SK-N-SH treated with all-trans-retinoic acid at 6 μM for 48 hours (cell line): ENCODE data around the gene ST6GALNAC2.

ENCODE experiments used
- ATAC-seq: fragments of 200-7000 bp; cut with Tn5 transposase; 3 replicates; pipeline ENCODE4 v1.9.1; 2020; ENCODE audit warnings: mild to moderate bottlenecking, moderate library complexity
- BACH2 ChIP-seq: fragments of 250-450 bp; sonication (Bioruptor Pico); IDR thresholded peaks from 2 replicates; pipeline ENCODE4 v1.9.0; 2021; ENCODE audit warnings: mild to moderate bottlenecking, borderline replicate concordance
- CSDC2 ChIP-seq: fragments of 250-450 bp; sonication (Bioruptor Pico); IDR thresholded peaks from 2 replicates; pipeline ENCODE4 v1.5.0; 2020; ENCODE audit warnings: mild to moderate bottlenecking, moderate library complexity
- ESRRG ChIP-seq: fragments of 250-450 bp; sonication (Bioruptor Pico); IDR thresholded peaks from 2 replicates; pipeline ENCODE4 v1.6.1; 2021; ENCODE audit warnings: mild to moderate bottlenecking
- GLIS3 ChIP-seq: fragments of 250-450 bp; sonication (Bioruptor Pico); IDR thresholded peaks from 2 replicates; pipeline ENCODE4 v1.5.0; 2020; ENCODE audit warnings: mild to moderate bottlenecking, moderate library complexity
- ISL1 ChIP-seq: fragments of 250-450 bp; sonication (Bioruptor Pico); IDR thresholded peaks from 2 replicates; pipeline ENCODE4 v2.1.2; 2022; ENCODE audit warnings: mild to moderate bottlenecking, moderate library complexity
- OSR1 ChIP-seq: fragments of 250-450 bp; sonication (Bioruptor Pico); IDR thresholded peaks from 2 replicates; pipeline ENCODE4 v1.8.0; 2022; ENCODE audit warnings: moderate library complexity, mild to moderate bottlenecking, inconsistent platforms
- PPARA ChIP-seq: fragments of 250-450 bp; sonication (Bioruptor Pico); IDR thresholded peaks from 2 replicates; pipeline ENCODE4 v1.5.0; 2020; ENCODE audit warnings: mild to moderate bottlenecking, borderline replicate concordance
- SNAI2 ChIP-seq: fragments of 250-450 bp; sonication (Bioruptor Pico); IDR thresholded peaks from 2 replicates; pipeline ENCODE4 v1.5.0; 2020; ENCODE audit warnings: mild to moderate bottlenecking, moderate library complexity
- TCF4 ChIP-seq: fragments of 250-450 bp; sonication (Bioruptor Pico); IDR thresholded peaks from 2 replicates; pipeline ENCODE4 v1.8.0; 2021; ENCODE audit warnings: mild to moderate bottlenecking, moderate library complexity, borderline replicate concordance
- TOX ChIP-seq: fragments of 250-450 bp; sonication (Bioruptor Pico); IDR thresholded peaks from 2 replicates; pipeline ENCODE4 v1.8.0; 2021; ENCODE audit warnings: mild to moderate bottlenecking, moderate library complexity, borderline replicate concordance
- ZC3H10 ChIP-seq: fragments of 250-450 bp; sonication (Bioruptor Pico); IDR thresholded peaks from 2 replicates; pipeline ENCODE4 v1.5.1; 2021; ENCODE audit warnings: mild to moderate bottlenecking, moderate library complexity
- ZFP3 ChIP-seq: fragments of 250-450 bp; sonication (Bioruptor Pico); IDR thresholded peaks from 2 replicates; pipeline ENCODE4 v1.5.0; 2020; ENCODE audit warnings: mild to moderate bottlenecking, moderate library complexity
- ZNF565 ChIP-seq: fragments of 450-650 bp; formaldehyde crosslinking; conservative IDR thresholded peaks from 2 replicates; pipeline ENCODE4 v1.5.0; 2020; ENCODE audit warnings: low read depth, mild to moderate bottlenecking, moderate library complexity
- ZNF70 ChIP-seq: fragments of 450-650 bp; formaldehyde crosslinking; IDR thresholded peaks from 2 replicates; pipeline ENCODE4 v1.5.0; 2020; ENCODE audit warnings: mild to moderate bottlenecking, moderate library complexity
- ZNF8 ChIP-seq: fragments of 450-650 bp; formaldehyde crosslinking; IDR thresholded peaks from 2 replicates; pipeline ENCODE4 v1.5.0; 2020; ENCODE audit warnings: mild to moderate bottlenecking, moderate library complexity
- TF ChIP-seq, protein P1 (sequence below): fragments of 250-450 bp; sonication (Bioruptor Pico); IDR thresholded peaks from 2 replicates; pipeline ENCODE4 v1.5.1; 2020; ENCODE audit warnings: low read depth, mild to moderate bottlenecking, moderate library complexity
- TF ChIP-seq, protein P2 (sequence below): fragments of 250-450 bp; sonication (Bioruptor Pico); IDR thresholded peaks from 2 replicates; pipeline ENCODE4 v1.8.0; 2020; ENCODE audit warnings: mild to moderate bottlenecking, moderate library complexity, borderline replicate concordance
- TF ChIP-seq, protein P3 (sequence below): fragments of 250-450 bp; sonication (Bioruptor Pico); IDR thresholded peaks from 2 replicates; pipeline ENCODE4 v1.8.0; 2021; ENCODE audit warnings: low read depth, mild to moderate bottlenecking, moderate library complexity, borderline replicate concordance
- TF ChIP-seq, protein P4 (sequence below): fragments of 250-450 bp; sonication (Bioruptor Pico); IDR thresholded peaks from 2 replicates; pipeline ENCODE4 v1.5.0; 2020; ENCODE audit warnings: mild to moderate bottlenecking, moderate library complexity
- TF ChIP-seq, protein P5 (sequence below): fragments of 250-450 bp; sonication (Bioruptor Pico); IDR thresholded peaks from 2 replicates; pipeline ENCODE4 v1.5.1; 2021; ENCODE audit warnings: mild to moderate bottlenecking, moderate library complexity

ST6GALNAC2 gene

DNA sequence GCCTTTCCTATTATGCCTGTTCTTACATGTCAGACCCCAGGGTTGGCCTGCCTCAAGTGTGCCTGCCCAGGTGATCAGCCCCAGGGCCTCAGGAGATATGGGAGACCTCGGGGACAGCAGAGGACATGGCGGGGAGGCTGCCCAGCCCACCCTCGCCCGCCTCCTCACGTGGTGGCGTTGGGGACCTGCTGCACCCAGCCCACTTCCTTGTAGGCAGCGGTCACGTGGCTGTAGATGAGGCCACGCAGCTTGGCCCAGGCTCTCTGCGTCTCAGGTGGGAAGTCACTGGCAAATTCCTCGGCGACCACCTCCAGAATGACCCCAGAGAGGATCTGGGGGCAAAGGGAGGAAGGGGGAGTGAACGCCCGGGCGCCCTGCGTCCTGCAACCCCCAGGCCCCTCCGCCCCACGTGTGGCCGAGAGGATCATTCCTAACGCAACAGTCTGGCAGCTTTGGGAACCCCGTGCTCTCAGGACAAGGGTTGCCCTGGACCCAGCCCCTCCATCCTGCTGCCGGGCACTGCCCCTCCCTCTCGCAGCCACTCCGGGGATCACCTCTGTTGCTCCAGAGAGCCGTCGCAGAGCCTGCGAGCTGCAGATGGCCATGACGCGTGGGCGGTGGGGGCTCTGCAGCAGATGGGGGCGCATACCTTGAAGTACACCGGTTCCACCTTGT lies 54.7 kb downstream of the ST6GALNAC2 start (continued):
- TF ChIP-seq ZNF70 (CRISPR knock-in tag) (no peak), GLIS3 (CRISPR knock-in tag) (no peak), TCF4 (no peak)
- TF ChIP-seq, protein P1, sequence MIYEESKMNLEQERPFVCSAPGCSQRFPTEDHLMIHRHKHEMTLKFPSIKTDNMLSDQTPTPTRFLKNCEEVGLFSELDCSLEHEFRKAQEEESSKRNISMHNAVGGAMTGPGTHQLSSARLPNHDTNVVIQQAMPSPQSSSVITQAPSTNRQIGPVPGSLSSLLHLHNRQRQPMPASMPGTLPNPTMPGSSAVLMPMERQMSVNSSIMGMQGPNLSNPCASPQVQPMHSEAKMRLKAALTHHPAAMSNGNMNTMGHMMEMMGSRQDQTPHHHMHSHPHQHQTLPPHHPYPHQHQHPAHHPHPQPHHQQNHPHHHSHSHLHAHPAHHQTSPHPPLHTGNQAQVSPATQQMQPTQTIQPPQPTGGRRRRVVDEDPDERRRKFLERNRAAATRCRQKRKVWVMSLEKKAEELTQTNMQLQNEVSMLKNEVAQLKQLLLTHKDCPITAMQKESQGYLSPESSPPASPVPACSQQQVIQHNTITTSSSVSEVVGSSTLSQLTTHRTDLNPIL (CRISPR knock-in tag), result no peak

DNA sequence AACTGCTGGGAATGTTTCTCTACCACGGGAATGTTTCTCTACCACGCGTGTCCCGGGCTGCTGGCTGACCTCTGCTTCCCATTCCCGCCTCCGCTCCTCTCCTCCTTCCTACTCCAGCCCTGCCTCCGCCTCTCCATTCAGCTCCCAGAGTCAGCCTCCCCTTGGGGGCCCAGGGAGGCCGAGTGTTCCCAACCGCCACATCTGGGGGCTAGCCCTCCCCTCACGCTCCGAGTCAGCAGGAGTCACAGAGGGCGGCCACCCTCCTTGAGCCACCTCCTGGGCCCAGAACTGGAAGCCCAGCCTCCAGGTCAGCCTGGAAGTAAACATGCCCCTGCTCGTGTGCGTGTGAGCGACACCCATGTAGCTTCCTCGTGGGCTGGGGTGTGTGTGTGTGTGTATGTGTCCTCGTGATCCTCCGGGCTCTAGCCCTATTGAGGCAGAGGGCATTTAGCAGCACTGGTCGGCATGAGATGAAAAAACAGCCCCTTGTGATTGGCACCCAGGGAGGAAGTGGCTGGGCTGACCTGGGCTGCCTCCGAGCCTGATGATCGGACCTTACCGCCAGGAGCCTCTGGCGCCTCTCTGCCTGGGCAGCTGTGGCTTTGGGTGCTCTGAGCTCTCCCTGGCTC lies 55.5 kb downstream of the ST6GALNAC2 start:
- ATAC-seq, result no peak
- TF ChIP-seq ZNF70 (CRISPR knock-in tag) (no peak), BACH2 (CRISPR knock-in tag) (0 out of 2 replicates have a peak, but pooled peaks have one; percentile 4), ZC3H10 (CRISPR knock-in tag) (no peak), GLIS3 (CRISPR knock-in tag) (no peak)

DNA sequence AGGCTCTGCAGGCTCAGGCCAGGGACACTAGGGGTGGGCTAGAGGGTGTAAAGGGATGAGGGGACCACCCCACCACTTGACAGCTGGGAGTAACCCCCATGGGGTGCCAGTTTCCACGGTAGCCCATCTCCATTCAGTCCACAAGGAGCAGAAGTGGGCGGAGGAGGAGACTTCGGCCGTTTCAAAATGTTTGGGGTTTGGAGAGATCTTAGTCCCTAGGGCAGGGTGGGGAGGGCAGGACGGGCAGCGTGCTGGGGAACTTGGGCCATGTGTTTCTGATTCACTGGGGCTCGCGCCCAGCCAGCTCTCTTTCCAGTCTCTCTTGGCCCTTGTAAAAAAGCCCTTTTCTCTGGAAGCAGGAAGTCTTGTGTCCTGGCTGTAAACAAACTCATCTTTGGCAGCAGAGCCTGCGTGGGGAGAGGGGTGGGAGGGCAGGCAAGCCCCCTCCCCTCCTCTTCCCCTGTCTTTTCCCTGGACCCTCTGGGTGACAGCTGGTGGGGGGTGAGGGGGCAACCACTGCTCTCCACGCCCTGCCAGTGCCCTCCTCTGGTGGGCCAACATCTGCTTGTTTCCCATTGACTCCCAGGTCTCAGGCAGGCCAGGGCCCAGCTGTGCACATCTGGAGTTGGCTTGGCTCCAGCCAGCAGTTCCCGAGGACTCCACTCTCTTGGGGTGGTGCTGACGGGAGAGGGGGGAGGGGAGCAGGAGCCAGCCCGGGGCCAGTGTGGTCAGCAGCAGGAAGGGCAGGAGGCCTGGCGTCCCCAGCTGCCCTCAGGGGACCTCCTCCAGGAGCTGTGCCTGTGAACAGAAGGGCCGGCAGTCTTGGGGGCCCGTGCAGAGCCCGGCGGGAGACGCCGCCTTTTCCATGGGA lies 56.2 kb downstream of the ST6GALNAC2 start:
- ATAC-seq, result peak; percentile 79
- TF ChIP-seq ZNF70 (CRISPR knock-in tag) (no peak; the same call in 1 of the 2 replicates), OSR1 (CRISPR knock-in tag) (no peak), TOX (CRISPR knock-in tag) (no peak), ZNF8 (CRISPR knock-in tag) (no peak), ESRRG (CRISPR knock-in tag) (no peak), ZC3H10 (CRISPR knock-in tag) (no peak), ISL1 (CRISPR knock-in tag) (no peak), ZNF565 (peak; percentile 61; the same call in 1 of the 2 replicates), TCF4 (peak; percentile 17; the same call in 1 of the 2 replicates), ZFP3 (0 out of 2 replicates have a peak, but pooled peaks have one; percentile 30), BACH2 (CRISPR knock-in tag) (no peak), PPARA (0 out of 2 replicates have a peak, but pooled peaks have one; percentile 33), GLIS3 (CRISPR knock-in tag) (no peak), CSDC2 (CRISPR knock-in tag) (no peak), SNAI2 (CRISPR knock-in tag) (no peak)
- TF ChIP-seq, protein P2, sequence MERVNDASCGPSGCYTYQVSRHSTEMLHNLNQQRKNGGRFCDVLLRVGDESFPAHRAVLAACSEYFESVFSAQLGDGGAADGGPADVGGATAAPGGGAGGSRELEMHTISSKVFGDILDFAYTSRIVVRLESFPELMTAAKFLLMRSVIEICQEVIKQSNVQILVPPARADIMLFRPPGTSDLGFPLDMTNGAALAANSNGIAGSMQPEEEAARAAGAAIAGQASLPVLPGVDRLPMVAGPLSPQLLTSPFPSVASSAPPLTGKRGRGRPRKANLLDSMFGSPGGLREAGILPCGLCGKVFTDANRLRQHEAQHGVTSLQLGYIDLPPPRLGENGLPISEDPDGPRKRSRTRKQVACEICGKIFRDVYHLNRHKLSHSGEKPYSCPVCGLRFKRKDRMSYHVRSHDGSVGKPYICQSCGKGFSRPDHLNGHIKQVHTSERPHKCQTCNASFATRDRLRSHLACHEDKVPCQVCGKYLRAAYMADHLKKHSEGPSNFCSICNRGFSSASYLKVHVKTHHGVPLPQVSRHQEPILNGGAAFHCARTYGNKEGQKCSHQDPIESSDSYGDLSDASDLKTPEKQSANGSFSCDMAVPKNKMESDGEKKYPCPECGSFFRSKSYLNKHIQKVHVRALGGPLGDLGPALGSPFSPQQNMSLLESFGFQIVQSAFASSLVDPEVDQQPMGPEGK (CRISPR knock-in tag), result no peak
- TF ChIP-seq, protein P3, sequence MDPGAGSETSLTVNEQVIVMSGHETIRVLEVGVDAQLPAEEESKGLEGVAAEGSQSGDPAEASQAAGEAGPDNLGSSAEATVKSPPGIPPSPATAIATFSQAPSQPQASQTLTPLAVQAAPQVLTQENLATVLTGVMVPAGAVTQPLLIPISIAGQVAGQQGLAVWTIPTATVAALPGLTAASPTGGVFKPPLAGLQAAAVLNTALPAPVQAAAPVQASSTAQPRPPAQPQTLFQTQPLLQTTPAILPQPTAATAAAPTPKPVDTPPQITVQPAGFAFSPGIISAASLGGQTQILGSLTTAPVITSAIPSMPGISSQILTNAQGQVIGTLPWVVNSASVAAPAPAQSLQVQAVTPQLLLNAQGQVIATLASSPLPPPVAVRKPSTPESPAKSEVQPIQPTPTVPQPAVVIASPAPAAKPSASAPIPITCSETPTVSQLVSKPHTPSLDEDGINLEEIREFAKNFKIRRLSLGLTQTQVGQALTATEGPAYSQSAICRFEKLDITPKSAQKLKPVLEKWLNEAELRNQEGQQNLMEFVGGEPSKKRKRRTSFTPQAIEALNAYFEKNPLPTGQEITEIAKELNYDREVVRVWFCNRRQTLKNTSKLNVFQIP (CRISPR knock-in tag), result no peak
- TF ChIP-seq, protein P4, sequence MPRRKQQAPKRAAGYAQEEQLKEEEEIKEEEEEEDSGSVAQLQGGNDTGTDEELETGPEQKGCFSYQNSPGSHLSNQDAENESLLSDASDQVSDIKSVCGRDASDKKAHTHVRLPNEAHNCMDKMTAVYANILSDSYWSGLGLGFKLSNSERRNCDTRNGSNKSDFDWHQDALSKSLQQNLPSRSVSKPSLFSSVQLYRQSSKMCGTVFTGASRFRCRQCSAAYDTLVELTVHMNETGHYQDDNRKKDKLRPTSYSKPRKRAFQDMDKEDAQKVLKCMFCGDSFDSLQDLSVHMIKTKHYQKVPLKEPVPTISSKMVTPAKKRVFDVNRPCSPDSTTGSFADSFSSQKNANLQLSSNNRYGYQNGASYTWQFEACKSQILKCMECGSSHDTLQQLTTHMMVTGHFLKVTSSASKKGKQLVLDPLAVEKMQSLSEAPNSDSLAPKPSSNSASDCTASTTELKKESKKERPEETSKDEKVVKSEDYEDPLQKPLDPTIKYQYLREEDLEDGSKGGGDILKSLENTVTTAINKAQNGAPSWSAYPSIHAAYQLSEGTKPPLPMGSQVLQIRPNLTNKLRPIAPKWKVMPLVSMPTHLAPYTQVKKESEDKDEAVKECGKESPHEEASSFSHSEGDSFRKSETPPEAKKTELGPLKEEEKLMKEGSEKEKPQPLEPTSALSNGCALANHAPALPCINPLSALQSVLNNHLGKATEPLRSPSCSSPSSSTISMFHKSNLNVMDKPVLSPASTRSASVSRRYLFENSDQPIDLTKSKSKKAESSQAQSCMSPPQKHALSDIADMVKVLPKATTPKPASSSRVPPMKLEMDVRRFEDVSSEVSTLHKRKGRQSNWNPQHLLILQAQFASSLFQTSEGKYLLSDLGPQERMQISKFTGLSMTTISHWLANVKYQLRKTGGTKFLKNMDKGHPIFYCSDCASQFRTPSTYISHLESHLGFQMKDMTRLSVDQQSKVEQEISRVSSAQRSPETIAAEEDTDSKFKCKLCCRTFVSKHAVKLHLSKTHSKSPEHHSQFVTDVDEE (CRISPR knock-in tag), result 0 out of 2 replicates have a peak, but pooled peaks have one; percentile 26
- TF ChIP-seq, protein P5, sequence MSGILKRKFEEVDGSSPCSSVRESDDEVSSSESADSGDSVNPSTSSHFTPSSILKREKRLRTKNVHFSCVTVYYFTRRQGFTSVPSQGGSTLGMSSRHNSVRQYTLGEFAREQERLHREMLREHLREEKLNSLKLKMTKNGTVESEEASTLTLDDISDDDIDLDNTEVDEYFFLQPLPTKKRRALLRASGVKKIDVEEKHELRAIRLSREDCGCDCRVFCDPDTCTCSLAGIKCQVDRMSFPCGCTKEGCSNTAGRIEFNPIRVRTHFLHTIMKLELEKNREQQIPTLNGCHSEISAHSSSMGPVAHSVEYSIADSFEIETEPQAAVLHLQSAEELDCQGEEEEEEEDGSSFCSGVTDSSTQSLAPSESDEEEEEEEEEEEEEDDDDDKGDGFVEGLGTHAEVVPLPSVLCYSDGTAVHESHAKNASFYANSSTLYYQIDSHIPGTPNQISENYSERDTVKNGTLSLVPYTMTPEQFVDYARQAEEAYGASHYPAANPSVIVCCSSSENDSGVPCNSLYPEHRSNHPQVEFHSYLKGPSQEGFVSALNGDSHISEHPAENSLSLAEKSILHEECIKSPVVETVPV (CRISPR knock-in tag), result no peak
